ENCODE data around the gene ADAMTS8. TPM values are rescaled to one million over a fixed set of nuclear protein-coding genes. Genes with fewer than 3 reads are reported as not detected.

The ADAMTS8 gene
- total and polyA plus RNA-seq, 9 of the 15 experiments (the other 6 are each of a cell fraction or from before 2014, with no cell fraction given), result not detected

- TF ChIP-seq CHD7 (IDR thresholded peaks at IDR 0.05; ENCODE audit: low read depth, low read length) (no peak), THAP12 (CRISPR knock-in tag; IDR thresholded peaks at IDR 0.05) (no peak), HMG20B (CRISPR knock-in tag; IDR thresholded peaks at IDR 0.05) (no peak), GATAD2B (IDR thresholded peaks at IDR 0.05; ENCODE audit: borderline replicate concordance) (no peak), IRF9 (tag; IDR thresholded peaks at IDR 0.05) (no peak), HSF4 (CRISPR knock-in tag; IDR thresholded peaks at IDR 0.05; ENCODE audit: borderline replicate concordance) (no peak), ZNF239 (CRISPR knock-in tag; IDR thresholded peaks at IDR 0.05) (no peak), ZNF668 (CRISPR knock-in tag; IDR thresholded peaks at IDR 0.05) (no peak), GTF2B (IDR thresholded peaks at IDR 0.05; ENCODE audit: extremely low read depth, insufficient read length) (no peak)
Measured at GRCh38 chr11:130439160-130439519, 10.7 kb upstream of the ADAMTS8 start (continued).
